Measurements from ENCODE around the gene HJURP. TPM values are rescaled to one million over a fixed set of nuclear protein-coding genes. Genes with fewer than 3 reads are reported as not detected.

The HJURP gene
- total RNA-seq, 2 donors from 2014 or later: 1.1 TPM; not detected in 1

DNA sequence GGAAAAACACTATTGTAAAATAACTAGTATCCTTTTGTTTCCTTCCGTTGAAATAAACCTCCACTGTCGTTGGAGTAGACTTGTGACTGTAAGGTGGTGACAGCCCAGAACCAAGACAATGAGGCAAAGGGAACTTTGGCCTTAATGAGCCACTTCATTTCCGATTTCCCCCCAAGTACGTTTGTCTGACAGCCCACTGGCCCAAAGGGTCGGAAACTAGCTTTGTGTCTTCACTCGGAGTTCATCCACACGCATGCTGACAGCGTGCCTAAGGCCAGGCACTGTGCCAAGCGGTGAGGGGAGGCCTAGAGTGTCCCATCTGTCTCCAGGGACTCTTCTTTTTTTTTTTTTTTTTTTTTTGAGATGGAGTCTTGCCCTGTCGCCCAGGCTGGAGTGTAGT lies 21.0 kb downstream of the HJURP start:
- ATAC-seq (peak in 1 of 2 donors; percentile 69), DNase-seq (peak; percentile 24)
- intact Hi-C loops (cut with DNase I): no loop called here

- DNase-seq (peak; percentile 22), ATAC-seq (peak in 1 of 2 donors; percentile 86)
- intact Hi-C loops (cut with DNase I): no loop called here
Measured at GRCh38 chr2:233832869-233833311, 21.4 kb downstream of the HJURP start.

DNA sequence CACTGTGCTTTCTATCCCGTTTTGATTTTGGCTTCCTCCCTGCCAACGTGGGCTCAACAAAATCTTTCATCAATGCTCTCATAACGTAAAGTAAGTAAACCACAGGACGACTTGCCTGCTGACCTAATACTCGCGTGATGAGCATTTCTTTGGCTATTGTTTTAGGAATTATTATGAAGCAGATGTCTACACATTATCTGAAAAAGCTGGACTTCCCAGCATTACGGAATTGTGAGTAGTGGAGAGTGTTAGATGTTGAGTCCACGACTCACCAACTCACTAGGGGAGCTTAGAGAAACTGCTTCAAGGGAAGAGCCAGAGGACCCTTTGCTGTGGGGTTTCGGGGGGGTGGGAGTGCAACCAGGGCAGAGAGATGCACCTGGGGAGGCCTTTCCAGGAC lies 21.9 kb downstream of the HJURP start:
- intact Hi-C loops (cut with DNase I): no loop called here
- ATAC-seq (no peak), DNase-seq (no peak)

DNA sequence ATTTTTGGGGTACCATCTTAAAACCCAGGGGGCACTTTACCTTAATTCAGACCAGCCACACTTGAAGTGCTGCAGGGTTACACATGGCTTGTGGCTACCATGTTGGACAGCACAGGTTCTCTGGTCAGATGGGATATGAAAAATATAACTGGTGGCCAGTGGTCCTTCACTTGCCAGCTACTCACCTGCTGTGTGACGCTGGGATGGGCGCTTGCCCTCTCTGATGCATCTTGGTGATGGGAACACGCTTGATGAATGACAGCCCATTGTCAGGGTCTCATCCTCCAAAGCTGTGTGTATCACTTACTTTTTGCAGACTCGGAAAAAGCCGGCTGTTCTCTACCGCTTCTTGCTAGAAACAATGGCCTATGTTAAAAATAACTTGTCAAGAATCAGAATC lies 22.5 kb downstream of the HJURP start:
- intact Hi-C loops (cut with DNase I): no loop called here
- ATAC-seq (no peak), DNase-seq (peak; percentile 1)

- peak; percentile 12 for DNase-seq
- ATAC-seq: no peak
- intact Hi-C loops (cut with DNase I): no loop called here
Measured at GRCh38 chr2:233831011-233831721, 23.2 kb downstream of the HJURP start.

- intact Hi-C loops (cut with DNase I): no loop called here
- ATAC-seq (no peak), DNase-seq (peak; percentile 3)
Measured at GRCh38 chr2:233830111-233830802, 24.1 kb downstream of the HJURP start.

DNA sequence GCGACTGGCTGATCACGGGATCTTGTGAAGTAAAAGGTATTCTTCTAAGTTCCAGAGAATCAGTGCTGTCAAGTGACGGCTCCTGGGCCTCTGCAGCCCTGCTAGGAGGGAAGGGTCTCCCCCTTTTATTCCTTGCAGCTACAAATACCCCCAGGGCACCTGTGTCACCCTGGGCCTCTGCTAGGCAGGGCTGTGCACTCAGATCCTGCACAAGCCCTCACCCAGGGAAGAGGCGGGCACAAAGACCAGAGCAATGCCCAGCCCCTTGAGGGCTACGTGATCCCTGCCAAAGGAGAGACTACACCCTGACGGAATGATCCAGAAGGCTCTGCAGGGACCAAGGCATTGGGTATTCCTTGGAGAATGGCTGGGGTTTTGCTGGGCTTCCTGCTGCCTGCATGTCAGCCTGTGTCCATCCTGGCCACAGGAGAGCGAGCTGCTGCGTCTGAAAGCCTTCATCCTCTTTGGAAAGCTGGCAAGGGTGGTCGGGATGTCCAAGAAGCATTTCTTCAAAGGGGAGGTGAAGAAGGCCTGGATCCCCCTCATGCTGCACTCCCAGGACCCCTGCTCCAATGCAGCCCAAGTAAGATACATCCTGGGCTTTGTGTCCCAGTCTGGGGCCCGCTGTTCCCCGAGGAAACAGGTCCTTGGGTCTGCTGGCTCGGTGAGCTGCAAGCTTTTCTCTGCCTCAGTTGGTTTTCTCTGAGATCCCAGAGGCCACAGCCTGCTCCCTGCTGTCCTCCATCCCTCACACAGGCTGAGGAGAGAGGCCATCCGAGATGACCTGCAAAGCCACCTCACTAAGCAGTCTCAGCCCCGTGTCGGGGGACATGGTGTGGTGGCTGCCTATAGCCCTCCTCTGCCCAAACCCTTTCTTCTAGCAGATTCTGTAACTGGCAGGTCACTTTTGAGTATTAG lies 24.9 kb downstream of the HJURP start:
- ATAC-seq (no peak), DNase-seq (no peak)
- intact Hi-C loops (cut with DNase I): no loop called here

GRCh38 chr2:233828546-233829192 lies 25.7 kb downstream of the HJURP start:
- DNase-seq (peak; percentile 11), ATAC-seq (no peak)
- intact Hi-C loops (cut with DNase I): no loop called here

DNA sequence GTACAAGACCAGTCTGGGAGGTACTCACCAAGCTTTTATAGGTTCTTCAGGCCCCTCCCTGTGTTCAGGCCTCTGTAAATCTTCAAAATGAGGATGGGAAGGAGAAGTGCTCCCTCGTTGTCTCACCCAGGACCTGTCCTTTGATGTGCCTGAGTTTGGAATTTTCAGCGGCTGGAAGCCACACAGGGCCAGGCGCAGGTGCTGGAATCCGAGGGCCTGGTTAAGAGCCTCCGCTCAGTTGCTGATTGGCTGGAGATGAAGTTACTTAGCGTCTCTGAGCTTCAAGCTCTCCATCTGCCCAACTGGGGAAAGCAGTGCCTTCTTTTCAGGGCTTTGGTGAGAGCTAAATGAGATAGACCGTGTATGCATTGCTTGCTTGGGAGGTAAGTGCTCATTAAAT lies 30.0 kb downstream of the HJURP start:
- no peak for ATAC-seq
- DNase-seq: no peak
- intact Hi-C loops (cut with DNase I): no loop called here

DNA sequence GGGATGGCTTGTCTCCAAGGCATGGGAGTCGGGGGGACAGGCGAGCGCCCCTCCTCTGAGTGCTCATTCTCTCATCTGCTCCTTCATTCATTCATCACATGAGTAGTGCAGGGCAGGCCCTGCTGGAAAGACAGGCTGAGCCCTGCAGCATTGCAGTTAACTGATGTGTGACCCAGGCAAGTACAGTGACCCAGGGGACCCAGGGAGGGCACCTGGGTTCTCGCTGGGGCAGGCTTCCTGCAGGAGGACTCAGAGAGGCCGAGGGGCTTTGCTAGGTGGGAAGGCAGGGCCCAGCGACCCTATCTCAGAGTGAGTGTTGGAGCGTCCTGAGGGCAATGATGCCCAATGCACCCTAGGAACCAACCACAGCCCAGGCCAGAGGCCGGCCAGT lies 30.6 kb downstream of the HJURP start:
- no peak for DNase-seq
- no peak for ATAC-seq
- intact Hi-C loops (cut with DNase I): no loop called here

GRCh38 chr2:233822781-233823730 lies 31.3 kb downstream of the HJURP start:
- DNase-seq: no peak
- ATAC-seq: peak in 1 of 2 donors; percentile 44
- intact Hi-C loops (cut with DNase I): no loop called here

DNA sequence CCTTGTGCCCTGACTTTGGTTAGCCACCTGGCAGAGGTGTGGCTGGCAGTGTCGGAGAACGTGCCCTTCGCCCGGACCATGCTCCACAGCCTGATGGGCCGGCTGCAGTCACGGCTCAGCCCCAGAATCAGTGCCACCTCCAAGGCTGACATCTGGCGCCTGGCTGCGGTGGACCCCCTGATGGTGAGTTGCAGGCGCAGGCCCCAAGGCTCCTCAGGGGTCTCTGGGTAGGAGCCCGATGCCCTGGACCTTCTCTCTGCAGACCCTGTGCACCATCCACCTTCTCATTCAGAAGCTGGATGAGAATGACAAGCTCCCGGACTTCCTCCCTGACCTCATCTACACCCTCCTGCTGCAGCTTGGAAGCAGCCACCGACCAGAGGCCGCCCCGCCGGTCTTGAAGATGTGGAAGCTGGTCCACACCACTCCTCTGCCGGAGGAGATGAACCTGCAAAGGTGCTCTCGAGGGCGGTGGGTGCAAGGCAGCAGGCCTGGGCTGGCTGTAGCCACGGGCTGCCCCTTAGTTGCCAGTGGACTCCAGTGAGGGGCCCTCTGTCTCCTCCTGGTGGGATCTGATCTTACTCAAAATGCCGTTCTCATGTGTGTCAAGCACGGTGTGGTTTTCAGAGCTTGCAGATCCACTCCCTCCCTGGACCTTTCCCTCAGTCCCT lies 32.1 kb downstream of the HJURP start:
- ATAC-seq: no peak
- intact Hi-C loops (cut with DNase I): no loop called here
- DNase-seq: no peak

DNA sequence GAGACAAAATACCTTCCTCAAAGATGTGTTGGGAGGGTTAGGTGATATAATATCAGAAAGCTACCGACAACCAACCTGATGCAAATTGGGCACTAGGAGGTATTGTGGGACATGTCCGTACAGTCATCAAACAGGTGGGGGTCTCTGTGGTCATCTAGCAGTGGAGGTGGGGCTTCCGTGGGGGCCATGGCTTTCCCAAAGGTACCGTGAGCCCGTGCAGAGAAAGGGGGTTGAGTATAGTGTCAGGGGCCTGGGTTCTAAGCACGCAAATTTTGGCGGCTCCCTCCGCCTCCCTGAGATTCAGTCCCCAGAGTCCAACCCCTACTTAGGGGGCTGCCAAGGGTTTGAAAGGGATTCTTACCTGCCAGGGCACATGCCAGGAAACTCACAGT lies 32.6 kb downstream of the HJURP start:
- intact Hi-C loops (cut with DNase I): no loop called here
- ATAC-seq (no peak), DNase-seq (no peak)

DNA sequence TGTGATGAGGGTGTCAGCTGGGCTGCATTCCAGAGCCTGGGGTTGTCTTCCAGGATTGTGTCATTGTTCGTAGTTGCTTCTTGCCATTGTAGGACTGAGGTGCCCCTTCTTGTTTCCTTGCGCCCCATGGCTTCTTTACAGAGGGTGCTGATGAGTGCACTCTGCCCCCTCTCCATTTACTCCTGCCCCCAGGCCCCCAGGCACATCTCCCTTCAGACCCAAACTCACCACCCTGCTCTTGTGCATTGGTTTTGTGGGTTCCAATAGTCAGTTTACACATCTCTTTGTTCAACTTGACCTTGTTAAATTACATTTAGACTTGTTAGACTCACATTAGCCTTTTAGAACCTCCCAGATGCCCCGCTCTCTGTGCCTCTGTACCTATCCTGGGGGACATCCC lies 33.1 kb downstream of the HJURP start:
- DNase-seq (no peak), ATAC-seq (no peak)
- intact Hi-C loops (cut with DNase I): no loop called here

- ATAC-seq (no peak), DNase-seq (no peak)
- intact Hi-C loops (cut with DNase I): no loop called here
Measured at GRCh38 chr2:233820774-233821105, 33.6 kb downstream of the HJURP start.

GRCh38 chr2:233819884-233820773 lies 34.2 kb downstream of the HJURP start:
- no peak for ATAC-seq
- intact Hi-C loops (cut with DNase I): no loop called here
- no peak for DNase-seq
